ENCODE measurements around the gene C1QTNF6. TPM values are rescaled to one million over a fixed set of nuclear protein-coding genes. Genes with fewer than 3 reads are reported as not detected.

C1QTNF6 gene
- total and polyA plus RNA-seq, 10 of the 15 experiments (the other 5 are each of a cell fraction or from before 2014, with no cell fraction given) = 0.16 to 4.1 (median 1.3) TPM

DNA sequence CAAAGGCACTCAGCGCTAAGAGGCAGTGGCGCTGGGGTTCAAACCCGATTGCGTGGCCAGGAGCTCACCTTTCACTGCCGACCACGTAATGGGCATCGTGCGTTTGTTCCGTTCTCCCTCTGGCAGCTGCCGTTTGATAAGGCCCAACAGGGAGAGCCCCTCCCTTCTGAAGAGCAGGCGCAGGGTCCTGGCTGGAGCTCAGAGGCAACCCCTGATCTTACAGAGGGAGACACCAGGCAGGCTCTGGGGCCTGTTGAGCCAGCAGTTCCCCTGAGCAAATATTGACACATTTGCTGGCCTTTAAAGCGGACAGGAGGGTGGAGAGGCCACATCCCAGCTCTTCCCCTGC, 11.7 kb upstream of the C1QTNF6 start (continued):
- no peak for TF ChIP-seq TCF7 (IDR thresholded peaks at IDR 0.05; ENCODE audit: borderline replicate concordance)
- no peak for TF ChIP-seq SMAD1 (IDR thresholded peaks at IDR 0.05; ENCODE audit: low read depth, partially characterized antibody)
- no peak for TF ChIP-seq NR2C1 (IDR thresholded peaks at IDR 0.05)
- no peak for TF ChIP-seq USF2 (IDR thresholded peaks at IDR 0.05; ENCODE audit: borderline replicate concordance, low read depth, low read length)
- TF ChIP-seq RELA (IDR thresholded peaks at IDR 0.05; ENCODE audit: borderline replicate concordance, partially characterized antibody) = no peak
- no peak for TF ChIP-seq NFXL1 (IDR thresholded peaks at IDR 0.05; ENCODE audit: borderline replicate concordance)
- TF ChIP-seq, protein P1, sequence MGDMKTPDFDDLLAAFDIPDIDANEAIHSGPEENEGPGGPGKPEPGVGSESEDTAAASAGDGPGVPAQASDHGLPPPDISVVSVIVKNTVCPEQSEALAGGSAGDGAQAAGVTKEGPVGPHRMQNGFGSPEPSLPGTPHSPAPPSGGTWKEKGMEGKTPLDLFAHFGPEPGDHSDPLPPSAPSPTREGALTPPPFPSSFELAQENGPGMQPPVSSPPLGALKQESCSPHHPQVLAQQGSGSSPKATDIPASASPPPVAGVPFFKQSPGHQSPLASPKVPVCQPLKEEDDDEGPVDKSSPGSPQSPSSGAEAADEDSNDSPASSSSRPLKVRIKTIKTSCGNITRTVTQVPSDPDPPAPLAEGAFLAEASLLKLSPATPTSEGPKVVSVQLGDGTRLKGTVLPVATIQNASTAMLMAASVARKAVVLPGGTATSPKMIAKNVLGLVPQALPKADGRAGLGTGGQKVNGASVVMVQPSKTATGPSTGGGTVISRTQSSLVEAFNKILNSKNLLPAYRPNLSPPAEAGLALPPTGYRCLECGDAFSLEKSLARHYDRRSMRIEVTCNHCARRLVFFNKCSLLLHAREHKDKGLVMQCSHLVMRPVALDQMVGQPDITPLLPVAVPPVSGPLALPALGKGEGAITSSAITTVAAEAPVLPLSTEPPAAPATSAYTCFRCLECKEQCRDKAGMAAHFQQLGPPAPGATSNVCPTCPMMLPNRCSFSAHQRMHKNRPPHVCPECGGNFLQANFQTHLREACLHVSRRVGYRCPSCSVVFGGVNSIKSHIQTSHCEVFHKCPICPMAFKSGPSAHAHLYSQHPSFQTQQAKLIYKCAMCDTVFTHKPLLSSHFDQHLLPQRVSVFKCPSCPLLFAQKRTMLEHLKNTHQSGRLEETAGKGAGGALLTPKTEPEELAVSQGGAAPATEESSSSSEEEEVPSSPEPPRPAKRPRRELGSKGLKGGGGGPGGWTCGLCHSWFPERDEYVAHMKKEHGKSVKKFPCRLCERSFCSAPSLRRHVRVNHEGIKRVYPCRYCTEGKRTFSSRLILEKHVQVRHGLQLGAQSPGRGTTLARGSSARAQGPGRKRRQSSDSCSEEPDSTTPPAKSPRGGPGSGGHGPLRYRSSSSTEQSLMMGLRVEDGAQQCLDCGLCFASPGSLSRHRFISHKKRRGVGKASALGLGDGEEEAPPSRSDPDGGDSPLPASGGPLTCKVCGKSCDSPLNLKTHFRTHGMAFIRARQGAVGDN (IDR thresholded peaks at IDR 0.05) = peak; percentile 17
- peak; percentile 64 for TF ChIP-seq LARP7 (IDR thresholded peaks at IDR 0.05)
- no peak for TF ChIP-seq RBBP5 (conservative IDR thresholded peaks at IDR 0.05)
- TF ChIP-seq PAX5 (IDR thresholded peaks at IDR 0.05; ENCODE audit: borderline replicate concordance, low read depth, low read length) = no peak
- TF ChIP-seq ZBTB11 (CRISPR knock-in tag; IDR thresholded peaks at IDR 0.05) = no peak

All from GM12878 (cell line).